Omental fat pad (tissue), 4 donors: ENCODE measurements around the gene DCAF10. TPM values are rescaled to one million over a fixed set of nuclear protein-coding genes. Genes with fewer than 3 reads are reported as not detected.
"Not testable (repeated sequence)": the region's sequence is repeated elsewhere in the genome, so short reads cannot be mapped to it uniquely, and the experiment has no call there.

Experiments used
- ATAC-seq: fragments of 150-250 bp; one replicate; pipeline ENCODE4 v1.9.1; 2016; ENCODE audit warnings: mild to moderate bottlenecking, moderate library complexity; ENCODE audit not compliant: low FRiP score
- DNase-seq: peaks from one replicate; pipeline ENCODE4 v3.0.0-alpha.2; 2019; ENCODE audit warnings: low spot score
- total RNA-seq, 4 donors: library from RNA; depleted of rRNA; stranded (reverse); fragments of >200 nt; gene quantifications; one replicate each; pipeline ENCODE4 v1.1.0, GENCODE V29; 2016
- TF ChIP-seq, protein P1 (sequence below), 3 donors: fragments of 450-650 bp; IDR thresholded peaks; one replicate each; pipeline ENCODE4 v1.5.1; 2016 to 2017; ENCODE audit warnings: antibody characterized with exemption in 3 of 3, mild to moderate bottlenecking in 3 of 3, moderate library complexity in 2 of 3

DCAF10 gene
- total RNA-seq, 4 donors from 2014 or later: 23.2 to 40.5 (median 31.9) TPM

DNA sequence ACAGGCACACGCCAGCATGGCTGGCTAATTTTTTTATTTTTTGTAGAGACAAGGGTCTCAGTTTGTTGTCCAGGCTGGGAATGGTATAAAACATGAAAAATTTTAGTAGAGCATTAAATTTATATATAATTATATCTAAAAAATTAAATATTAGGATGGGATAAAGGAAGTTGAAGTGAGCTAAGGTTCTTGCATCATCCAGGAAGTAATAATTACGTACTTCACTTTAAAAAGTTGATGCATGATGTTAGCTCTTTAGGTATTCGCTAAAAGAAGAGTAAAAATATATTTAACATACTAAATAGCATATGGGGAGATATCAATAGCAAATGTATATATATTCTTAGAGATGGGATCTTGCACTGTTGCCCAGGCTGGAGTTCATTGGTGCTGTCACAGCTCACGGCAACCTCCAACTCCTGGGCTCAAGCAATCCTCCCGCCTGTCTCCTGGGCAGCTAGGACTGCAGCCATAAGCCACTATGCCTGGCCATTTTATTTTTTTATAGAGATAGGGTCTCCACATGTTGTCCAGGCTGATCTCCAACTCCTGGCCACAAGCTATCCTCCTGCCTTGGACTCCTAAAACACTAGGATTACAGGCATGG is 12.3 kb downstream of the DCAF10 start:
- DNase-seq (no peak), ATAC-seq (no peak)
- TF ChIP-seq, protein P1, sequence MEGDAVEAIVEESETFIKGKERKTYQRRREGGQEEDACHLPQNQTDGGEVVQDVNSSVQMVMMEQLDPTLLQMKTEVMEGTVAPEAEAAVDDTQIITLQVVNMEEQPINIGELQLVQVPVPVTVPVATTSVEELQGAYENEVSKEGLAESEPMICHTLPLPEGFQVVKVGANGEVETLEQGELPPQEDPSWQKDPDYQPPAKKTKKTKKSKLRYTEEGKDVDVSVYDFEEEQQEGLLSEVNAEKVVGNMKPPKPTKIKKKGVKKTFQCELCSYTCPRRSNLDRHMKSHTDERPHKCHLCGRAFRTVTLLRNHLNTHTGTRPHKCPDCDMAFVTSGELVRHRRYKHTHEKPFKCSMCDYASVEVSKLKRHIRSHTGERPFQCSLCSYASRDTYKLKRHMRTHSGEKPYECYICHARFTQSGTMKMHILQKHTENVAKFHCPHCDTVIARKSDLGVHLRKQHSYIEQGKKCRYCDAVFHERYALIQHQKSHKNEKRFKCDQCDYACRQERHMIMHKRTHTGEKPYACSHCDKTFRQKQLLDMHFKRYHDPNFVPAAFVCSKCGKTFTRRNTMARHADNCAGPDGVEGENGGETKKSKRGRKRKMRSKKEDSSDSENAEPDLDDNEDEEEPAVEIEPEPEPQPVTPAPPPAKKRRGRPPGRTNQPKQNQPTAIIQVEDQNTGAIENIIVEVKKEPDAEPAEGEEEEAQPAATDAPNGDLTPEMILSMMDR (IDR thresholded peaks at IDR 0.05): no peak

DNA sequence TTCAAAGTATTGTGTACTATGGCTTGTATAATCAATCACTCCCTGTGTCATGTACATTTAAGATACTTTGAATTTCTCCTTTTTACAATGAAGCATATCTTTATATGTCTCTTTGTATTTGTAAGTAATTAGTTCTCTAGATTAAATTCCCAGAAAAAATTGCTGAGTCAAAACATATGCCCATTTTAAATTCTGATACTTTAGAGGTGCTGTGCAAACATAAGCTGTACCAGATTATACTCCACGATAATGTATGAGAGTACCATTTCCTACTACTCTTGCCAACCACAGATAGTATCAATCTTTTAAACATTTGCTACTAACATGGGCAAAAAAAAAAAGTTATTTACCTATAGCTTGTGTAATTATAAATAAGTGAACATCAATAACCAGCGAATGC is 18.3 kb downstream of the DCAF10 start:
- no peak for ATAC-seq
- no peak for DNase-seq
- TF ChIP-seq, protein P1 (IDR thresholded peaks at IDR 0.05): no peak

DNA sequence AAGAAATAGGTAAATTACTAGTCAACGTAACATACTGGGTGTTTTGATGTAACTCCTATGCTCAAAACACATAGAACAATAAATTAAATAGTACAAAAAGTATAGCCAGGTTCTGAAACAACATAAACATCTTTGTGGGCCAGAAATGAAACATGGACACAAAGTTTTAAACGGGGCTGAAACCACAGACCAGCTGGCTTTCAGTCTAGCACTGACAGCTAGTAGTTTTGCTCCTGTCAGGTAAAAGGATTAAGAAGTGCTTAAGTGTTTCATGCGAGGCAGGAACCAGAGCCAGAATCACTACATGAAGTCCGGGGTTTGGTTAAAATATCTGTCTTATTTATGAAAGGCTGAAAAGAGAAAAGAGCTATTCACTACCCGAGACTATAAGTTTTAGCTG is 19.5 kb downstream of the DCAF10 start:
- ATAC-seq: no peak
- TF ChIP-seq, protein P1 (IDR thresholded peaks at IDR 0.05): no peak
- DNase-seq: no peak

- not testable (repeated sequence) for DNase-seq, ATAC-seq
These were observed 24.6 kb downstream of the DCAF10 start for GRCh38 chr9:37825174-37825573.

- DNase-seq: no peak
- ATAC-seq: no peak
- TF ChIP-seq, protein P1 (IDR thresholded peaks at IDR 0.05): no peak
These were observed 27.0 kb downstream of the DCAF10 start for GRCh38 chr9:37827483-37828165.

DNA sequence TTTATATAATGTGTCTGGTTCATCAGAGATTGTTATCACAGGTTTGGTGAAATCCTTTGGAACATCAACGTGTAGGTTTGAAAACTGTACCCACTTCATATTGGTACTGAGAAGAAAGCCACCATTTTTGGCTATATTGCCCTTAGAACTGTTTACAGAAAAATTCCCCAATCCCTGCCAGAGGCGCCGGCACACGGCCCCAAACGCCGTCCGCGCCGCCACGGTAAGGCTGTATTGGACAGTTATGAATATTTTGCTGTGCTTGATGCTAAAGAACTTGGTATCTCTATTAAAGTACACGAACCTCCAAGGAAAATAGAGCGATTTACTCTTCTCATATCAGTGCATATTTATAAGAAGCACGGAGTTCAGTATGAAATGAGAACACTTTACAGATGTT is 35.2 kb downstream of the DCAF10 start:
- DNase-seq (no peak), ATAC-seq (no peak)
- TF ChIP-seq, protein P1 (IDR thresholded peaks at IDR 0.05): no peak

DNA sequence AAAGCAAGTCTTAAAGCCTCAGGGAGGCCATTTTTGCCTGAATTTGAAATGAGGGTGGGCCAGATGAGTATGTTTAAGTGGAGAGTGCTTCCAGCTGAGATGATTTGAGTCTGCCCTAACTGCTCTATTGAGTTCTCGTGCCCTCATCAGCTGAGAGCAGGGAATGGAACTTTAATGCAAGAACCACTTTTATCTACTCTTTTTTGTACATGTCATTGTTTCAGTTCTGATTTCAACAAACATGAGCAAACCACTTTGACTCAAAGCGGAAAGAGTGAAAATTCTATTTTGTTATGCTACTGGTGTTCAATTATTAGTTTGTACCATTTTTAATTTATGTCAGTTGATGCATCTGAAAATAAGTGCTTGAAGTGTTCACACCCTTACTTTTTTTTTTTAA is 35.8 kb downstream of the DCAF10 start:
- ATAC-seq: no peak
- DNase-seq: no peak
- TF ChIP-seq, protein P1 (IDR thresholded peaks at IDR 0.05): no peak
